Activated T-cell treated with anti-CD3 and anti-CD28 coated beads for 48 hours (primary cell): Measurements from ENCODE around the gene AKAP9.
"Not testable (repeated sequence)": the region's sequence is repeated elsewhere in the genome, so short reads cannot be mapped to it uniquely, and the experiment has no call there.

Experiments used
- DNase-seq: peaks from one replicate; pipeline ENCODE4 v3.0.0-alpha.2; 2020; ENCODE audit warnings: low read depth

Gene AKAP9

DNA sequence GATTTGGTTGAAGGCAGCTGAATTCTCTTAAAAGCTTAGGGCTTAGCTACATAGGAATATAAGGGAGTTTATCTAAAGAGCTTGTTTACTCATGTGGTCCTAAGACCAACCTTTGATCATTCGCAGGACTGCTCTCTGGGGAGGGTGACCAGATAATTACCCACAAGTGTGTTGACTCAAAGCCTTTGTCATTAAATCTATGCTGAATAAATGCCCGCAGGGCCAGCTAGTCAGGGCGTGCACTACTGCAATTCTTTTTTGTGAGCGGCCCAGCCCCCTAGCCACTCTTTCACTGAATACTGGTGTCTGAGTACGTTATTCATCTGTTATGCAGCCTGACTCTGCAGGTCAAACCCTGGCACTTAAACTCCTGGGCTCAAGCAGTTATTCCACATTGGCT lies 69.6 kb downstream of the AKAP9 start:
- DNase-seq, result no peak

DNA sequence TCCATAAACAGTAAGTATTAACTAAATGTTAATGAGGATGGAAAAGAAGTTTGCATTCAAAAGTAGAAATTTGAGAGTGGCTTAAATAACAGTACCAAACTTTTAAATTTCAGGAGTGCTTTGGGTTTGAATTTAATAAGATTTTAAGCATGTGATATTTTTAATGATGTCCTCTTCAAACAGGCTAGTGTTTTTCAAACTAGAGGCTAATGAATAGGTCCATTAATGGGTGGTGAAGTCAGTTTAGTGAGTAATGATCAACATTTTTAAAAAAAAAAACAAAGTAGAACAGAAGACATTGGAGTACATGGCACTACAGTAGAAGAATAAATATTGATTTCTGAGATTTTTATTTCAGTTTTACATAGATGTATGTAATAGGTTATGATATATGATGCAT lies 72.9 kb downstream of the AKAP9 start:
- DNase-seq, result no peak

- no peak for DNase-seq
Observed at GRCh38 chr7:92020636-92021035, 80.0 kb downstream of the AKAP9 start.

GRCh38 chr7:92025260-92025659 lies 84.6 kb downstream of the AKAP9 start:
- no peak for DNase-seq

DNA sequence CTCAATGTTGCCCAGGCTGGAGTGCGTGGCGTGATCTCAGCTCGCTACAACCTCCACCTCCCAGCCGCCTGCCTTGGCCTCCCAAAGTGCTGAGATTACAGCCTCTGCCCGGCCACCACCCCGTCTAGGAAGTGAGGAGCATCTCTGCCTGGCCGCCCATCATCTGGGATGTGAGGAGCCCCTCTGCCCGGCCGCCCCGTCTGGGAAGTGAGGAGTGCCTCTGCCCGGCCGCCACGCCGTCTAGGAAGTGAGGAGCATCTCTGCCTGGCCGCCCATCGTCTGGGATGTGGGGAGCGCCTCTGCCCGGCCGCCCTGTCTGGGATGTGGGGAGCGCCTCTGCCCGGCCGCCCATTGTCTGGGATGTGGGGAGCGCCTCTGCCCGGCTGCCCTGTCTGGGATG lies 86.0 kb downstream of the AKAP9 start:
- DNase-seq, result not testable (repeated sequence)

DNA sequence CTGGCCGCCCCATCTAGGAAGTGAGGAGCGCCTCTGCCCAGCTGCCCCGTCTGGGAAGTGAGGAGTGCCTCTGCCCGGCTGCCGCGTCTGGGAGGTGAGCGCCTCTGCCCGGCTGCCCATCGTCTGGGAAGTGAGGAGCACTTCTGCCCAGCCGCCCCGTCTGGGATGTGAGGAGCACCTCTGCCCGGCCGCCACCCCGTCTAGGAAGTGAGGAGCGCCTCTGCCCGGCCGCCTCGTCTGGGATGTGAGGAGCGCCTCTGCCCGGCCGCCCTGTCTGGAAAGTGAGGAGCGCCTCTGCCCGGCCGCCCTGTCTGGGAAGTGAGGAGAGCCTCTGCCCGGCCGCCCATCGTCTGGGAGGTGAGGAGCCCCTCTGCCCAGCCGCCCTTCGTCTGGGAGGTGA lies 86.5 kb downstream of the AKAP9 start:
- DNase-seq, result not testable (repeated sequence)

DNA sequence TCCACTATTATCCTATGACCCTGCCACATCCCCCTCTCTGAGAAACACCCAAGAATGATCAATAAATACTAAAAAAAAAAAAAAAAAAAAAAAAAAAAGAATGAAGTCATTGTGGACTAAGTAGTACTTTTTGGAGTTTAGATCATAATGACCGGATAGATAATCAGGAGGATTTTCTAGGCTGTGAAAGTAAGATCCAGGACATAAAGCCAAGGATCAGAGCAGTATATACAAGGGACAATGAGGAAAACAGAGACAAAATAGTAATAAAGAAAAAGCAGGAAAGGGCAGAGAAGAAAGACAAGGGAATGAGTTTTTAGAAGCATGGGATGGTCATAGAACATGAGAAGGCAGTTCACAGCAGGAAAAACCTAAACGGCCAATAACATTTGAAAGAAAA lies 87.6 kb downstream of the AKAP9 start:
- DNase-seq, result no peak

DNA sequence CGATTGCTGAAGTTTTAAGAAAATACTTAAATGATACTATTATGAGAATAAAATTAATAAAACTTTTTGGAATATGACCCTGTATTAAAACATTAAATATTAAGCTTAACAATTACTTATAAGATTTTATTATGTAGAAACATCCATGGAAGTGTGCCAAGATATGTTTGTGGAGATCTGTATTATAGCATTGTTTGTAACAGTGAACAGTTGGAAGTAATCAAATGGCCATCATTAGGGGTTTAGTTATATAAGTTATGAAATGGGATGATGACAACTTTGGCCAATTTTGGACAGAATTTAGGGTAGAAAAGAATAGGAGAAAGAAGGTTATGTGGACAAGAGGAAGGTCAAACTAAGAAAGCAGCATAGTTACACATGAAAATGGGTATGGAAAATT lies 88.0 kb downstream of the AKAP9 start:
- no peak for DNase-seq

DNA sequence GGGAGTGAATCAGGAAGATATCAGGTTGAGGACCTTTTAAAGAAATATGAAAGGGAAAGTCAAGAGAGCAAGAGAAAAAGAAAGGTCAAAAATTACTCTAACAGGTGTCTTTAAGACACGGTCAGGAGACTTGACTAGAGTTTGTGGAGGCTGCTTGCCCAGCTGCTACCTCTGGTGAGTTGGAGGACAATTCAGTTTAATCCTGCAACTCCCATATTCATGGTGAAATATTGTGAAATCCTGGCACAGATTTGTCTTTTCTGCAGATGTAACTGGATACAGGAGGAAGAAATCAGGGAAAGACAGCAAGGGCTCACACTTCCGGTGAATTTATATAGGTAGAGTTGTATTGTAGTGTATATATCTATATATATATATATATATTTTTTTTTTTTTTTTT lies 93.5 kb downstream of the AKAP9 start:
- DNase-seq, result no peak

GRCh38 chr7:92035576-92035975 lies 94.9 kb downstream of the AKAP9 start:
- no peak for DNase-seq

- no peak for DNase-seq
Observed at GRCh38 chr7:92039900-92040299, 99.2 kb downstream of the AKAP9 start.

DNA sequence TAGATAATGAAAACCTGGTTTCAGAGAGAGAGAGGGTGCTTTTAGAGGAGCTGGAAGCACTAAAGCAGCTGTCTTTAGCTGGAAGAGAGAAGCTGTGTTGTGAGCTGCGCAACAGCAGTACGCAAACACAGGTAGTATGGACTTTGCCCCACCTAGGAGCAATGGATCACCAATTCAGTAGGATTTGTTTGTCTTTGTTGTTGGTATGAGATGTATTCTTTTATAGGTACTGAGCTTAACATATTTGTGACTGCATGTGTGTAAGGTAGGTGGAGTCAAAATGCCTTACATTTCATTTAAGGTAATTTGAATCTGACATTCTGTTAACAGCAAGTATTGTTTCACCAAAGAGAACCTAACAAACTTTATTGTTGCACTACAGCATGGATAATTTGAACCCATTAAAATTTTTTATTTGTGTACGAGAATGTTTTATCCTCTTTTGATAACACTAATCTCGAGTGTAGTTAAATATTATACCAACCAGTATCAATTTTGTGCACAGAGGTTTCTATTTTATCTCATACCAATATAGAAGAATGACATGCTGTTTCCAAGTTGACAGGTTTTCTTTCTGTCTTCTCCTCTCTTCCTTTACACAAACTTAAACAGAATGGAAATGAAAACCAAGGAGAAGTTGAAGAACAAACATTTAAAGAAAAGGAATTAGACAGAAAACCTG lies 101.5 kb downstream of the AKAP9 start:
- DNase-seq, result no peak

- no peak for DNase-seq
Observed at GRCh38 chr7:92043098-92043497, 102.4 kb downstream of the AKAP9 start.

GRCh38 chr7:92043637-92044036 lies 103.0 kb downstream of the AKAP9 start:
- DNase-seq, result no peak

GRCh38 chr7:92044148-92044547 lies 103.5 kb downstream of the AKAP9 start:
- DNase-seq, result no peak

DNA sequence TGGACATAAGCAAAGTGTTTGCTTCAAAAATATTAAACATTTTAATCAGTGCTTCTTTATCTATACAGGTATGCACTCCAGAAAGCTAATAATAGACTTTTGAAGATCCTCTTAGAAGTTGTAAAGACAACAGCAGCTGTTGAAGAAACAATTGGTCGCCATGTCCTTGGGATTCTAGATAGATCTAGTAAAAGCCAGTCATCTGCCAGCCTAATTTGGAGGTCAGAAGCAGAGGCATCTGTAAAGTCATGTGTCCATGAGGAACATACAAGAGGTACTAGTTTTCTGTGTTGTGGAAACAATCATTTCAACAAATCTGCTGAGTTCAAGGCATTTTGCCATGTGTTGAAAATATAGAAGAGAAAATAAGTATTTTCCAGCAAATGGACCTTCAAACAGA lies 104.3 kb downstream of the AKAP9 start:
- DNase-seq, result no peak

DNA sequence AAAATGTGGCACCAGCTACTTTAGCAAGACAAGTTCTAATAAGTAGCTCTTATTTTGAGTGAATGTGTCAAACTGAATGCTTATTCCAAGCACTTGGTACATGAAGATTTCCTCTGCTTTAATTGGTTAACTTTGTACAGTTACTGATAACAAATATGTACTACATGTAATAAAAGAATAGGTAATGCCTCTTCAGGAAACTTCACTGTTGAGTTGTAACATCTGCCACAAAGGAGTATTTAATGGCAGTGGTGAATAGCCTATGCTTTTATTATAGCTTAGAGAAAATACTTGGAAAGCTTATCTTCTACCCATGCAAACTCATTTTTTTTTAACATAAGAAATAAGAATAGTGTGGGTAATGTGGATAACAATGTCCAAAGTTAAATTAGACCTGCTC lies 111.0 kb downstream of the AKAP9 start:
- no peak for DNase-seq

GRCh38 chr7:92052159-92052558 lies 111.5 kb downstream of the AKAP9 start:
- DNase-seq, result no peak

DNA sequence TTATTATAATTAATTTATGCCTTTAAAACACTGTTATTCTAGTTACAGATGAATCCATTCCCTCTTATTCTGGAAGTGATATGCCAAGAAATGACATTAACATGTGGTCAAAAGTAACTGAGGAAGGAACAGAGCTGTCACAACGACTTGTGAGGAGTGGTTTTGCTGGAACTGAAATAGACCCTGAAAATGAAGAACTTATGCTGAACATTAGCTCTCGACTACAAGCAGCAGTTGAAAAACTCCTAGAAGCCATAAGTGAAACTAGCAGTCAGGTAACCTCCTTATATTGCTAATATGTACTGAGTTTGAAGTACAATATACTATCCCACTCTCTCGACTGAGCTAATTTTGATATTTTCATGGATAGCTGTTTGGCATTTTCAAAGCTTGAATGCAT lies 112.0 kb downstream of the AKAP9 start:
- no peak for DNase-seq

DNA sequence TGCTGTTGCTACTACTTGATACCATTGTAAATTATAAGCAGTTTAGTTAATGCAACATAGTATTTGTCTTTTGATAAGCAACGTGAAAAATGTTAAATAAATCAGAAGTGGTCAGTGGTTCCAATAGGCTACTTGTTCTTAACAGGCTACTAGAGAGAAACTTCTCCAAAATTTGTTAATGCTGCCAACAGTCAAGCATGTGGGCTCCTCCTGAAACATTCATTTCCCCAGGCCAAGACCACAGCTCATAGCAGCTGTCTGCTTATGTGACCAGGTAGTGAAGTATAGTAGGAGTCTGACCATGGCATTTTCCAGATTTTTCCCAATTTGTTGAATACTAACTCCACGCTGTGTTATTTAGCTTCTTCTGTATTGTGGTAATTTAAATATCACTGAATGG lies 112.7 kb downstream of the AKAP9 start:
- no peak for DNase-seq

GRCh38 chr7:92056286-92056685 lies 115.6 kb downstream of the AKAP9 start:
- DNase-seq, result no peak

DNA sequence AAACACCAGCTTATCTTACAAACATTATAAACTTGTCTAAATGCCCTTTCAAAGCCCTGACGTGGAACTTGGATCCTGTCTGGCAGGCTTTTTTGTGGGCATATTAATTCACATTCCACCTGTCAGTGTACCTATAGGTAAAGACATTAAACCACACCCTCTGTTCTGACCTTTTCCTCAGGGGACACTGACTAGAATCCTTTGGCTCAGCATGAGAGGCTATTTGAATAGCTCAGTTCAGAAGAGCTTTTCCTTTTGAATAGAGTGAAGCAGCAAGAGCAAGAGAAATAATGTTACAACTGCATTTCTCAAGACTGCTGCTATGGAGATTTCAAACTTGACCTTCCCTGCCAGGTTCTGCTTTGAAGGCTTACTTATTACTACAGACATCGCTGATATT lies 116.7 kb downstream of the AKAP9 start:
- no peak for DNase-seq

- no peak for DNase-seq
Observed at GRCh38 chr7:92058040-92058439, 117.4 kb downstream of the AKAP9 start.

DNA sequence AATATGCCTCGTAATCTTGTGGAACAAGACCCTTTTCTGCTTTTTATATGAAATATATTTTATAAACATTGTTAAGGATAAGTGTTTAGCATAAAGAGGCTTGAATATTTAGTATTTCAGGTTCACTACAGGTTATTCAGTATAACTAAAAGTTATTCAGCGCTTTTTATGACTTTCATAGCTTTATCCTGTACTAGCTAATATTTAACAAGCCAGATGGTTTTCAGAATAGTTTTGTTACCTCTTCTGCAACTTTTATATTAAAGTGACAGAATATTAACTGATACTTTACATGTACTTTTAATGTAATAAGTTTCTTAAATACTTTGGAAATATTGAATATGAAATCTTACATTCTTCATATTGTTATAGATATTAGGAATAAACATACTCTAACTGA lies 118.2 kb downstream of the AKAP9 start:
- no peak for DNase-seq

- DNase-seq, result no peak
Observed at GRCh38 chr7:92061154-92061553, 120.5 kb downstream of the AKAP9 start.
